Measurements from ENCODE around the gene RNF17.

Gene RNF17

GRCh38 chr13:24784319-24784718 lies 20.4 kb downstream of the RNF17 start:
- TF ChIP-seq TAF1 (IDR thresholded peaks at IDR 0.05; ENCODE audit: low read depth): no peak
- no peak for TF ChIP-seq EGR1 (IDR thresholded peaks at IDR 0.05)
- no peak for TF ChIP-seq ZBTB7A (IDR thresholded peaks at IDR 0.05; ENCODE audit: low read depth)
- TF ChIP-seq MAX (IDR thresholded peaks at IDR 0.05): no peak
- TF ChIP-seq EP300 (IDR thresholded peaks at IDR 0.05; ENCODE audit: borderline replicate concordance): no peak
- no peak for TF ChIP-seq TEAD4 (IDR thresholded peaks at IDR 0.05)
- TF ChIP-seq NFIC (IDR thresholded peaks at IDR 0.05): no peak
- no peak for TF ChIP-seq CEBPB (IDR thresholded peaks at IDR 0.05)

DNA sequence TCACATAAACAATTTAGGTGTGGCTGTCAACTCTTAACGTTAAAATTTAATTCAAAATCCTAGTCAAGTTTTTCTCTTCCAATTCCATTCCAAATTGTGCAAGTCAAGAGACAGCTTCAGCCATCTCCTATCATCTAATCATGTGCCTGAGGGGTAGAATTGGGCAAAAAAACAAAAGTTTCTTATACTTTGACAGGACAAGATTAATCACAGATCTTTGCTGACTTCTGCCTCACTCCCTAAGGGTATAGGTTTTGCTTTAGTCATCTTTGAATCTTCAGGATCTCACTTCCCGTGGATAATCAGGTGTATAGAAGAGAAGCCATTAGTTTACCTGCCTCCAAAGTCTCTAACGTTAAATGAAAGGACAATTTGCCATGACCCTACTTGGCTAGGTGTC lies 24.6 kb downstream of the RNF17 start:
- TF ChIP-seq YY1 (IDR thresholded peaks at IDR 0.05; ENCODE audit: low read depth): no peak
- TF ChIP-seq EGR1 (IDR thresholded peaks at IDR 0.05): no peak
- no peak for TF ChIP-seq TAF1 (IDR thresholded peaks at IDR 0.05; ENCODE audit: low read depth)
- TF ChIP-seq MAX (IDR thresholded peaks at IDR 0.05): no peak
- TF ChIP-seq TEAD4 (IDR thresholded peaks at IDR 0.05): no peak
- no peak for TF ChIP-seq RAD21 (IDR thresholded peaks at IDR 0.05; ENCODE audit: low read depth)
- TF ChIP-seq CREB1 (IDR thresholded peaks at IDR 0.05; ENCODE audit: low read depth): no peak
- TF ChIP-seq USF1 (IDR thresholded peaks at IDR 0.05): no peak
- no peak for TF ChIP-seq EP300 (IDR thresholded peaks at IDR 0.05; ENCODE audit: borderline replicate concordance)
- no peak for TF ChIP-seq CEBPB (IDR thresholded peaks at IDR 0.05)
- TF ChIP-seq FOXM1 (IDR thresholded peaks at IDR 0.05; ENCODE audit: borderline replicate concordance, low read depth): no peak
- TF ChIP-seq ZBTB7A (IDR thresholded peaks at IDR 0.05; ENCODE audit: low read depth): no peak
- no peak for TF ChIP-seq REST (IDR thresholded peaks at IDR 0.05; ENCODE audit: low read depth)

DNA sequence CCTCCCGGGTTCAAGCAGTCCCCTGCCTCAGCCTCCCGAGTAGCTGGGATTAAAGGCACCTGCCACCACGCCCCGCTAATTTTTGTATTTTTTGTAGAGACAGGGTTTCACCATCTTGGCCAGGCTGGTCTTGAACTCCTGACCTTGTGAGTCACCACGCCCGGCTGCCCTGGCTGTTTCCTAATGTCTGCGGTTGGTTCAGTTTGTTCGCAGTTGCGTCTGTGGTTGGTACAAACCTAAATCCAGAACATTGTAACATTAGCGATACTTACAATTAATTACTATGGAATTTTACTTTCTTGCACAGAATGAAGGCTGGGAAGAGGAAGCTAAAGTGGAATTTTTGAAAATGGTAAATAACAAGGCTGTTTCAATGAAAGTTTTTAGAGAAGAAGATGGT lies 38.1 kb downstream of the RNF17 start:
- no peak for TF ChIP-seq YY1 (IDR thresholded peaks at IDR 0.05; ENCODE audit: low read depth)
- TF ChIP-seq EGR1 (IDR thresholded peaks at IDR 0.05): no peak
- TF ChIP-seq NFIC (IDR thresholded peaks at IDR 0.05): no peak
- TF ChIP-seq REST (IDR thresholded peaks at IDR 0.05; ENCODE audit: low read depth): no peak
- no peak for TF ChIP-seq USF1 (IDR thresholded peaks at IDR 0.05)
- TF ChIP-seq CREB1 (IDR thresholded peaks at IDR 0.05; ENCODE audit: low read depth): no peak

DNA sequence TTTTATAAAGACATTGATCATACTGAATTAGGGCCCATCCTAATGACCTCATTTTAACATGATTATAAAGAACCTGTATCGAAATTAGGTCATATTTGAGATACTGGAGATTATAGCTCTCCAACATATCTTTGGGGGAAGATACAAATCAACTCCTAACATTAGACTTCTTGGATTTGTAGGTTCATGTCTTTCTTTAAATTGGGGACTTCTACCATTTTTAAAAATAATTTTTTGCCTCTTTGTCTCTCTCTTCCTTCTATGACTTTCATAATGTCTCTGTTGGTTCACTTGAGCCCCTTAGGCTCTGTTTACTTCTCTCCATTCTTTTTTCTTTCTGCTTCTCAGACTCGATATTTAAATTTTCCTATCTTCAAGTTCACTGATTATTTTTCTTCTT lies 57.2 kb downstream of the RNF17 start:
- TF ChIP-seq ZBTB7A (IDR thresholded peaks at IDR 0.05; ENCODE audit: low read depth) (no peak), CREB1 (IDR thresholded peaks at IDR 0.05; ENCODE audit: low read depth) (no peak), FOXM1 (IDR thresholded peaks at IDR 0.05; ENCODE audit: borderline replicate concordance, low read depth) (no peak), MAX (IDR thresholded peaks at IDR 0.05) (no peak), REST (IDR thresholded peaks at IDR 0.05; ENCODE audit: low read depth) (no peak), TEAD4 (IDR thresholded peaks at IDR 0.05) (no peak), EP300 (IDR thresholded peaks at IDR 0.05; ENCODE audit: borderline replicate concordance) (no peak)

DNA sequence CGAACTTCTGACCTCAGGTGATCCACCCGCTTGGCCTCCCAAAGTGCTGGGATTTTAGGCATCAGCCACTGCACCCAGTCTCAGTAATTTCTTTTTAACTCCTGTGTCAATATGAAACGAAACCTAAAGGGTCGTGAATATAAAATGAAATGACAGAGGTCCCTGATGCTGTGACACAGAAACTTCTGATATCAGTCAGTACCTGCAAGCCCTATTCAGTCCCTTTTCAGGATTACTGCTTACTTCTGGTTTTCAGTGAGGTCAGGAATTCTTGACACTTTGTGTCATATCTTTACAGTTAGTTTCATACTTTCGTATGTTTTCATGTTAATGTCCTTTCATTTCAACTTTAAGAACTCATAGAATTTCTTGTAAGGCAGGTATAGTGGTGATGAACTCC lies 58.7 kb downstream of the RNF17 start:
- TF ChIP-seq CEBPB (IDR thresholded peaks at IDR 0.05): no peak
- TF ChIP-seq EP300 (IDR thresholded peaks at IDR 0.05; ENCODE audit: borderline replicate concordance): no peak
- no peak for TF ChIP-seq FOXM1 (IDR thresholded peaks at IDR 0.05; ENCODE audit: borderline replicate concordance, low read depth)
- no peak for TF ChIP-seq NFIC (IDR thresholded peaks at IDR 0.05)
- no peak for TF ChIP-seq MAX (IDR thresholded peaks at IDR 0.05)
- no peak for TF ChIP-seq EGR1 (IDR thresholded peaks at IDR 0.05)

Measured in Ishikawa (cell line).